Calu3 (cell line): ENCODE results near the gene SIRPB1. TPM values are rescaled to one million over a fixed set of nuclear protein-coding genes. Genes with fewer than 3 reads are reported as not detected.
"Not testable (repeated sequence)": the region's sequence is repeated elsewhere in the genome, so short reads cannot be mapped to it uniquely, and the experiment has no call there.

Experiments used
- BruUV-seq: library from RNA; stranded (reverse); fragments of 400-500 nt; replicated peaks from 2 replicates; lab custom pipeline; 2021; lab: Mats Ljungman, UMichigan
- CTCF ChIA-PET: fragments of 300-600 bp; sonication (Branson Sonifier 250); formaldehyde crosslinking; loops from one replicate; lab custom pipeline; 2022; ENCODE audit warnings: antibody characterized with exemption; lab: Charles Lee
- DNase-seq: peaks from one replicate; pipeline ENCODE4 v3.0.0; 2022
- H3K27ac Mint-ChIP-seq: one replicate; pipeline ENCODE4 v1.8.0; 2022; ENCODE audit warnings: mixed read lengths; ENCODE audit not compliant: unreplicated experiment
- H3K27me3 Mint-ChIP-seq: one replicate; pipeline ENCODE4 v1.8.0; 2022; ENCODE audit warnings: mixed read lengths; ENCODE audit not compliant: unreplicated experiment
- H3K36me3 Mint-ChIP-seq: one replicate; pipeline ENCODE4 v1.8.0; 2022; ENCODE audit warnings: mild to moderate bottlenecking, moderate library complexity, mixed read lengths; ENCODE audit not compliant: insufficient read depth, unreplicated experiment
- H3K4me1 Mint-ChIP-seq: one replicate; pipeline ENCODE4 v1.8.0; 2022; ENCODE audit warnings: mild to moderate bottlenecking, low read depth, mixed read lengths; ENCODE audit not compliant: unreplicated experiment
- H3K4me3 Mint-ChIP-seq: one replicate; pipeline ENCODE4 v1.8.0; 2022; ENCODE audit warnings: mild to moderate bottlenecking, low read depth, moderate library complexity, mixed read lengths; ENCODE audit not compliant: unreplicated experiment
- H3K9me3 Mint-ChIP-seq: one replicate; pipeline ENCODE4 v1.8.0; 2022; ENCODE audit warnings: low read depth, mixed read lengths; ENCODE audit not compliant: unreplicated experiment
- intact Hi-C: fragments of 100-400 bp; cut with micrococcal nuclease; formaldehyde crosslinking; loops from one replicate; pipeline ENCODE4 v1.10.0; 2022; ENCODE audit not compliant: unreplicated experiment
- total RNA-seq: library from RNA; stranded (reverse); gene quantifications from 2 replicates; pipeline ENCODE4 v1.2.3, GENCODE V29; 2022
- TF ChIP-seq, protein P1 (sequence below): fragments of 200-600 bp; IDR thresholded peaks from one replicate; pipeline ENCODE4 v1.8.0; 2022; ENCODE audit warnings: antibody characterized with exemption; ENCODE audit not compliant: unreplicated experiment

SIRPB1 gene
- total RNA-seq, 1 experiment from 2014 or later, result 3.4 TPM

DNA sequence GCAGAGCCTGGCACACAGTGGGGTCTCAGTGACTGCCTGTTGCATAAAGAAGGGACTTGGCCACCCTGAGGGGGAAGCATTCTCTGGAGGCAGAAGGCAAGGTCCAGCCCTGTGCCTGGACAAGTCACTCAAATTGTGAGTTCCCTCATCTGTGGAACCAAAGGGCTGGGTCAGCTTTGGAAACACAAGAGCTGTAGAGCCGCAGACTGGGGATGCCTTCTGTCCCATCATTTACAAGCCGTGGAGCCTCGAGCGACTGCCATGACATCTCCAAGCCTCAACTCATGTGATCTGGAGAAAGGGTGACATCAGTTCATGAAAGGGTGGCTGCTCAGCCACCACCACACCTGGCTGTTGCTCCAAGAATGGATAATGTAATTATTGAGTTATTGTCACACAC, 41.9 kb downstream of the SIRPB1 start:
- H3K4me3 Mint-ChIP-seq, result no peak overlapping the region
- BruUV-seq, result no TSS peak
- CTCF ChIA-PET, result no interaction called here
- no peaks in the 10 kb centered on the region for H3K9me3 Mint-ChIP-seq
- no peak for DNase-seq
- H3K4me1 Mint-ChIP-seq, result no peaks in the 10 kb centered on the region
- intact Hi-C loops, result no loop called here
- no peaks in the 10 kb centered on the region for H3K36me3 Mint-ChIP-seq
- TF ChIP-seq, protein P1, sequence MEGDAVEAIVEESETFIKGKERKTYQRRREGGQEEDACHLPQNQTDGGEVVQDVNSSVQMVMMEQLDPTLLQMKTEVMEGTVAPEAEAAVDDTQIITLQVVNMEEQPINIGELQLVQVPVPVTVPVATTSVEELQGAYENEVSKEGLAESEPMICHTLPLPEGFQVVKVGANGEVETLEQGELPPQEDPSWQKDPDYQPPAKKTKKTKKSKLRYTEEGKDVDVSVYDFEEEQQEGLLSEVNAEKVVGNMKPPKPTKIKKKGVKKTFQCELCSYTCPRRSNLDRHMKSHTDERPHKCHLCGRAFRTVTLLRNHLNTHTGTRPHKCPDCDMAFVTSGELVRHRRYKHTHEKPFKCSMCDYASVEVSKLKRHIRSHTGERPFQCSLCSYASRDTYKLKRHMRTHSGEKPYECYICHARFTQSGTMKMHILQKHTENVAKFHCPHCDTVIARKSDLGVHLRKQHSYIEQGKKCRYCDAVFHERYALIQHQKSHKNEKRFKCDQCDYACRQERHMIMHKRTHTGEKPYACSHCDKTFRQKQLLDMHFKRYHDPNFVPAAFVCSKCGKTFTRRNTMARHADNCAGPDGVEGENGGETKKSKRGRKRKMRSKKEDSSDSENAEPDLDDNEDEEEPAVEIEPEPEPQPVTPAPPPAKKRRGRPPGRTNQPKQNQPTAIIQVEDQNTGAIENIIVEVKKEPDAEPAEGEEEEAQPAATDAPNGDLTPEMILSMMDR, result no peak
- no peak overlapping the region for H3K27ac Mint-ChIP-seq
- no peaks in the 10 kb centered on the region for H3K27me3 Mint-ChIP-seq

DNA sequence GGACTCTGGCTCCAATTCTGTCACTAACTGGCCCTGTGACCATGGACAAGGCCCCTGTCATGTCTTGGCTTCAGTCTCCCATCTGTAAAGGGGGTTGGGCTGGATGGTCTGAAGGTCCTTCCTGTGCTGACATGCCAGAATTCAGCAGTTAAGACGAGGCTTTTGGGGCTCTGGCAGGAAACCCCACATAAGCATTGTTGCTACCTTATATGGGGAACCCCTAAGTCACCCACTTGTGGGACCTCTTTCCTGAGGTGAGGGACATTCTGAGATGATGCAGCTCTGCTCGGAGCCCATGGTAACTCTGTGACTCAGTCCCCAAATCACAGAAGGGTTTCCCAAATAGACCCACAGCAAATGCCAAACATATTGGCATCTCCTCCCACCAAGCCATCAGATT, 42.5 kb downstream of the SIRPB1 start:
- H3K9me3 Mint-ChIP-seq, H3K27ac Mint-ChIP-seq, H3K27me3 Mint-ChIP-seq, DNase-seq, H3K4me1 Mint-ChIP-seq, CTCF ChIA-PET, BruUV-seq, H3K36me3 Mint-ChIP-seq, H3K4me3 Mint-ChIP-seq, intact Hi-C loops: not testable (repeated sequence)

DNA sequence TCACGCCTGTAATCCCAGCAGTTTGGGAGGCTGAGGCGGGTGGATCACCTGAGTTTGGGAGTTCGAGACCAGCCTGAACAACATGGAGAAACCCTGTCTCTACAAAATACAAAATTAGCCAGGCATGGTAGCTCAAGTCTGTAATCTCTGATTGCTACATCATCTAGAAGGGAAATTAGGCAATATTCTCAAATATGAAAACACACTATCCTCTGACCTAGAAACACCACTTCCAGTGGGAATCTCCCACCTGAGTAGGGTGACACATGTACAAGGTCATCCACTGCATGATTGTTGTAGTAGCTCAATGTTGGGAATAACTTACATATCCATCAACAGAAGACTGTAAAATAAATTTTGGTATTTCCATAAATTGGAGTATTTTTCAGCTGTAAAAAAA, 43.2 kb downstream of the SIRPB1 start:
- TF ChIP-seq, protein P1, result no peak
- intact Hi-C loops, result no loop called here
- no peak overlapping the region for H3K4me3 Mint-ChIP-seq
- no peaks in the 10 kb centered on the region for H3K4me1 Mint-ChIP-seq
- H3K27ac Mint-ChIP-seq, result no peak overlapping the region
- H3K9me3 Mint-ChIP-seq, result no peaks in the 10 kb centered on the region
- H3K27me3 Mint-ChIP-seq, result no peaks in the 10 kb centered on the region
- no TSS peak for BruUV-seq
- DNase-seq, result no peak
- H3K36me3 Mint-ChIP-seq, result no peaks in the 10 kb centered on the region
- CTCF ChIA-PET, result no interaction called here

DNA sequence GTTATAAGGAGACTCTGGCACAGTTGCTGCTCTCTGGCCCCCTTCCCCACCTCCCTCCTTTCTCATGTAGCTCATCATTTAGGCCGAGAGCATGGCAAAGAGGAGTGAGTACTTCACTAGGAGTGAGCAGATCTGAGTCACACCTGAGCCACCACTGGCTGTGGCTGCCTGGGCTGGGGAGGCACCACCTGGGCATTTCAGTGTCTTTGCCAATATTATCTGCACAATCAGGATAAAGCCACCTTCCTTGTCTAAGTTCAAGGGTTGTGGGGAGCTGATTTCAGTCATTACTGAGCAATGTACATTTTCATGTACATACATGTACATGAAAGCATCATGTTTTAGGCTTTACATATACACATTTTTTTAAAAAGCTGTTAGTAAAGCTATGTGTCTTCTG, 43.8 kb downstream of the SIRPB1 start:
- H3K4me3 Mint-ChIP-seq, CTCF ChIA-PET, H3K27ac Mint-ChIP-seq, H3K9me3 Mint-ChIP-seq, intact Hi-C loops, BruUV-seq, H3K4me1 Mint-ChIP-seq, H3K27me3 Mint-ChIP-seq, H3K36me3 Mint-ChIP-seq, DNase-seq: not testable (repeated sequence)

DNA sequence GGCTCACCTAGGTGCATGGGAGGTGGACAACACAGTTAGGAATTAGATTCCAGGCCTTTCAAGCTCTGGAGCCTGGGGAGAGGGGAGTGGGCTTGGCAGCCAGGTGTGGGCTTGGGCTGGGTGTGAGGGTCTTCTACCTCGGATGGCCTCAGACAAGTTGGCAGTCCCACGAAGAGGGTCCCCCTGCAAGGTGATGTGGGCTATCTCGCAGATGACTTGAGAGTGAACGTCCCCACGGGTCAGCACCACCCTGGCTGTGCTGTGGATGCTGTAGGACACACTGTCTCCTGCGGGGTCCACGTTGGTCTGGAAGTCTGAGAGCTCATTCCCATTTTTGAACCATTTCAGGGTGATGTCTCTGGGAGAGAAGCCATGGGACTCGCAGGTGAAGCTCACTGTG, 48.2 kb downstream of the SIRPB1 start:
- H3K4me1 Mint-ChIP-seq, result peaks cover 31% of the 10 kb centered on the region
- CTCF ChIA-PET, DNase-seq, H3K27ac Mint-ChIP-seq, intact Hi-C loops, H3K36me3 Mint-ChIP-seq, BruUV-seq, H3K4me3 Mint-ChIP-seq, H3K9me3 Mint-ChIP-seq, H3K27me3 Mint-ChIP-seq: not testable (repeated sequence)

Other genes starting within 250 kb of the SIRPB1 start
- 166 and 173 TPM in 2 replicates for gene FKBP1A, start 227.0 kb downstream of the SIRPB1 start, total RNA-seq
- 81.0 and 86.3 TPM in 2 replicates for gene NSFL1C, start 153.2 kb downstream of the SIRPB1 start, total RNA-seq
- 0.57 and 1.1 TPM in 2 replicates for gene SIRPB2, start 128.6 kb downstream of the SIRPB1 start, total RNA-seq
- gene SIRPD, start 62.3 kb downstream of the SIRPB1 start, total RNA-seq, result not detected in 2 replicates
- gene SIRPG, start 37.8 kb upstream of the SIRPB1 start, total RNA-seq, result not detected in 2 replicates